DMS79 treated with DMSO at 0.1 percent for 48 hours (cell line): ENCODE data around the gene PPIG.
"Not testable (repeated sequence)": the region's sequence is repeated elsewhere in the genome, so short reads cannot be mapped to it uniquely, and the experiment has no call there.

Experiments
- DNase-seq: peaks from one replicate; lab custom pipeline; 2025; lab: John Stamatoyannopoulos, UW

The PPIG gene

DNA sequence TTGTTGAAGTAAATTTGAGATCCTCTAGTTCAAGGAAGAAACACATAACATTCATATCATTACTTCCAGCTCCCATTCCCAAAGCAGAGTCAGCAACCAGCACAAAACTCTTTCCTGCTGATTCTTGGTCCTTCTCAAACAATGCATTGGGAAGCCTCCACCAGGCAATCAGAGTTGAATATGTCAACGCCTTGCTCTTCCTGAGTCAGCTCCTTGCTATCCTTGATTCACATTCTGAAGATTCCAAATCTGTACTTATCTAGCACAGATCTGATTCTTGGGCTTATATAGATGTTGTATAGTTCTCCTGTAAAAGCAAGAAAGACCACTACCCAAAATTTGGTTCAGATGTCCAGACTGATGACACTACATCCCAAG is 80.4 kb downstream of the PPIG start:
- DNase-seq, result no peak

DNA sequence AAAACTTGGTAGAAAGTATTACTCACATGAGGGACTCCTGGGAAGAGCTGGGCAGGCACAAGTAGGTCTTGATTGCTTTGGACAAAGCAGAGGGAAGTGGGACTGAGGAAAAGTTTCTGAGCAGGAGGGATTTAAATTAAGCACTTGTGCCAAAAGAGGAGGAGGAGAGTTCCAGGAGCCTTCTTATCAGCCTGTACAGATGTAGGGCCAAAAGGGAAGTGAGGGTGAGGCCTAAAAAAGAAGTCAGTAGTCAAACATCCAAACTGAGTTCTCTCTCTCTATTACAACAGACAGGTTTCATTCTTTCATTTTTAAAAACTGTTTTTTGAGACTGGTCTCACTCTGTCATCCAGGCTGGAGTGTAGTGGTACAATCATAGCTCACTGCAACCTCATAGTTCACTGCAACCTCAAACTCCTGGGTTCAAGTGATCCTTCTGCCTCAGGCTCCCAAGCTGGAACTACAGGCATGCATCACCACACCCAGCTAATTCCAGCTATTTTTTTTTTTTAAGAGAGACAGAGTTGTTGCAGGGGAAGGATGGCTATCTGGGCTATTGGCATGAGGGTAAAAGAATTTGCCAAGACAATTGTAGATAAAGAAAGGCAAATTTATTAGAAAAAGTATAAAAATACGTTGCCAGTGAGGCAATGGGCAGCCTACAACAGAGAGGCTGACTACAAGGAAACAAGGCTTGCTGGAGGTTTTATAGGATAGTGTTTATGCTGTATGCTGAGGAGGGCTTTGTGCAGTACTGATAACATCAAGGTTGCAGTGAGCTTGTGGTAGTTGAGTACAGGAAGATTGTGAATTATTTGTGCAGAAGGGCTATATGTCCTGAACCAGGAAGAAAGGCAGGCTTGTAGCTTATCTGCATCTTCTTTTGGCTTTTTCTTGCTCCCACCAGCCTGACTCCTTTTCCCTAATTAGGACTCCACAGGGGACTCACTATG is 81.1 kb downstream of the PPIG start:
- DNase-seq, result no peak

GRCh38 chr2:169667583-169667982 is 83.4 kb downstream of the PPIG start:
- no peak for DNase-seq

- DNase-seq, result no peak
These were observed 86.1 kb downstream of the PPIG start for GRCh38 chr2:169670215-169670651.

DNA sequence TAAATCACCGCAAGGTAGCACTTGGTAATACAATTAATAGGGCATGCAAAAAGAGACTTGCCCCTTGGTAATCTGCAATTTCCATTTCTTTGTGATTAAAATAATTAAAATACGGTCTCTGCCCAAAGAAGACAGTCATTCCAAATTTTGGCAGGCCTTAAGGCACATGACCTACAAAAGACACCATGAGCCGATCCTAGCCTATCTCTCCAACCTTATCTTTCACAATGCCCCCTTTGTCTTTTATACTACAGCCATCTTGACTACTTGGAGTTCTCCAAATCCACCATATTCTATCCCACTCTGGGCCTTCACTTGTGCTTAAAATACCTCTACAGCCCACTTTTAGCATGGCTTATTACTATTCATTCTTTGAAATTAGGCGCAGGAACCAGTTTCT is 86.8 kb downstream of the PPIG start:
- no peak for DNase-seq

DNA sequence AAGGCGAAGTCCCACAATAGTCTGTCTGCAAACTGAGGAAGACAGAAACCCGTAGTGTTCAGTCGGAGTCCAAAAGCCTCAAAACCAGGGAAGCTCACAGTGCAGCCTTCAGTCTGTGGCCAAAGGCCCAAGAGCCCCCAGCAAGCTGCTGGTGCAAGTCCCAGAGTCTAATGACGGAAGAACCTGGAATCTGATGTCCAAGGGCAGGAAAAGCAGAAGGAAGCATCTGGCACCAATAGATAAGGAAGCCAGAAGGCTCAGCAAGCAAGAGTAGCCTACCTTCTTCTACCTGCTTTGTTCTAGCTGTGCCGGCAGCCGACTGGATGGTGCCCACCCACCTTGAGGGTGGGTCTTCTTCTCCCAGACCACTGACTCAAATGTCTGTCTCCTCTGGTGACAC is 88.3 kb downstream of the PPIG start:
- DNase-seq, result no peak

- no peak for DNase-seq
These were observed 89.0 kb downstream of the PPIG start for GRCh38 chr2:169673106-169673505.

DNA sequence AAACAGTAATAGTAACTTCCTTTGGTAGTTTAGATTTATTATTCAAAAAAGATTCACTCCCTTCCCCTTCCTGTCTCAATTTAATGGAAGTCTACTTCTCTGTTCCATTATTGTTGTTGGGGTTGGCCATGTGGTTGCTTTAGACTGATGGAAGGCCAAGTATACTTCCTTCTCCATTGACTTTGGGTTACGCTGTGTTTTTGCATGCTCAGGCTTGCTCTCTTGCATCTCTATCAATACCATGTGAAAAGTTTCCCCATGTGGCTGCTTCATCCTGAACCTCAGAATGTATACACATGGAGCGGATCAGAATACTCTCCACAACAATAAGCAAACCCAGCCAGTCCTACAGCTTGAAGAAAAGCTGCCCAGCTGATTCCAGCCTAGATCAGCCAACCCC is 89.8 kb downstream of the PPIG start:
- no peak for DNase-seq

GRCh38 chr2:169676357-169676756 is 92.2 kb downstream of the PPIG start:
- no peak for DNase-seq

DNA sequence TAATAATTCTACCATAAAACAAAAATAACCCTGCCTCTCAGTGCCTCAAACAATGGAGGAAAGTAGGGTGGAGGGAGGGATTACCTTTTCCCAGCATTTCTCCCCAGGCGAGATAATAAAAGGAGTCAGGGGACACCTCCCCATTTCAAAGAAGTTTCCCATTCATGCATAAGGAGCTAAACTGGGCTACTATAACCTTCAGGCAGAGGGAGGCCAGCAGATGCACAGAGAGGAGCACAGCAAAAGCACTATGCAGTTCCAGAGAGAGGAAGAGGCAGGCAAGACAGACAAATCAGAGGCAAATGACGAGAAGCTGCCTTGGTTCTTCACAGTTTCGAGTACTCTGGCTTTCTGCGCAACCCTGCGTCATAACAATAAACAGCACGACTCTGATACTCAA is 92.7 kb downstream of the PPIG start:
- DNase-seq, result no peak

GRCh38 chr2:169683054-169683424 is 98.9 kb downstream of the PPIG start:
- DNase-seq, result no peak

DNA sequence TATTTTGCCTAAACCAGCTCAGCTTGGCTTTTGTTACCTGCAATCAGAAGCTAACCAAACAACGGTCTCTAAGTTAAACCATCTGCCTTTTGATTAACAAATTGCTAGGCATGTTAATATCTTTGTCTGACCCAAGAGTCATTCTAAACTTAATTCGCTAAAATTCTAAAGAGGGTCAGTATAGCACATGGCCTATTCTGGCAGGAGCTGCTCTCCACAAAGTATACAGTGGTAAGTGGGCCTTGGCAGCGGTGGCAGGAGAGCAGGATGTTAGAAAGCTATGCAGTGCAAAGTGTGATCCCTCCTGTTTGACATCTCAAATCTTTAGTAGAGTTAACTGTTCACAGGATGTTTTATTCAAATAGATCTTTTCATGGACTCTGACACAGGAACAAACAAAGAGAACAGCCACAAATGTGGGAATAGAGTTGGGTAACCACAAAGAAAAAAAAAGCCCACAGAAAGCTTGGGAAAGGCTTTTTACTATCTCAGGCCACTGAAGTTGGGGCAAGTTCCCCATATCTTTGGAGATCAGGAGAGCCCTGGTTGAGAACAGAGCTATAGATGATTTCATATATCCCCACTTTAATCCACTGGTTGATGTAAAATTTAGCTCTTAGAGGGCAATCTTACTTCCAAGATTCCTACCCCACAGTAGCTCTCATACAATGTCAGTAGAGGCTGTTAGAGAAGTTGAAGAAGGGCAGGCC is 99.4 kb downstream of the PPIG start:
- DNase-seq, result no peak

DNA sequence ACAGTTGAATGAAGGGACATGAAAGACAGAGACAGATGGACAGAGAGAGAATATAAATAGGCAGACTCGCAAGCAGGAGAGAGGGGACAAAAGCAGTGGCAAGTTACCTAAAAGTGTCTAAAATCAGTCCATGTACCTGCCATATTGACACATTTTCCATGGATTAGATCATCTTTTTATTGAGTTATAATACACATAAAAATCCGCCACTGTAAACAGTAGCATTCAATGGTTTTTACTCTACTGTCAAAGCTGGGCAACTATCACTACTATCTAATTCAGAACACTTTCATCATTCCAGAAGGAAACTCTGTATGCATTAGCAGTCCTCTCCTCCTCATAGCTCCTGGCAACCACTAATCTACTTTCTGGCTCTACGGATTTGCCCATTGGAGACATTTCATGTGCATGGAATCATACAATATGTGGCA is 100.0 kb downstream of the PPIG start:
- DNase-seq, result no peak

DNA sequence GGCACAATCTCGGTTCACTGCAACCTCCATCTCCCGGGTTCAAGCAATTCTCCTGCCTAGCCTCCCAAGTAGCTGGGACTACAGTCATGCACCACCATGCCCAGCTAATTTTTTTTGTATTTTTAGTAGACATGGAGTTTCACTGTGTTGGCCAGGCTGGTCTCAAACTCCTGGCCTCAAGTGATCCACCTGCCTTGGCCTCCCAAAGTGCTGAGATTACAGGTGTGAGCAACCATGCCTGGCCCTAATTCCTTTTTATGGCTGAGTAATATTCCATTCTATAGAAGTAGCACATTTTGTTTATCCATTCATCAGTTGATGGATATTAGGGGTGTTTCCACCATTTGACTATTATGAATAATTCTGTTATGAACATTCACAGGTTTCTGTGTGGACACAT is 100.6 kb downstream of the PPIG start:
- DNase-seq, result not testable (repeated sequence)

GRCh38 chr2:169686825-169687224 is 102.7 kb downstream of the PPIG start:
- DNase-seq, result not testable (repeated sequence)

DNA sequence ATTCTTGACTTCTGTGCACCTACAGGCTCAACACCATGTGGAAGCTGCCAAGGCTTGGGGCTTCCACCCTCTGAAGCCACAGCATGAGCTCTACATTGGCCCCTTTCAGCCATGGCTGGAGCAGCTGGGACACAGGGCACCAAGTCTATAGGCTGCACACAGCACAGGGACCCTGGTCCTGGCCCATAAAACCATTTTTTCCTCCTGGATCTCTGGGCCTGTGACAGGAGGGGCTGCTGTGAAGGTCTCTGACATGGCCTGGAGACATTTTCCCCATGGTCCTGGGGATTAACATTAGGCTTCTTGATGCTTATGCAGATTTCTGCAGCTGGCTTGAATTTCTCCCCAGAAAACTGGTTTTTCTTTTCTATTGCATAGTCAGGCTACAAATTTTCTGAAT is 103.8 kb downstream of the PPIG start:
- DNase-seq, result not testable (repeated sequence)

GRCh38 chr2:169690958-169691357 is 106.8 kb downstream of the PPIG start:
- no peak for DNase-seq
